ENCODE data around the gene TMEM263. TPM values are rescaled to one million over a fixed set of nuclear protein-coding genes. Genes with fewer than 3 reads are reported as not detected.

Gene TMEM263
- total and polyA plus RNA-seq, 2 of the 13 experiments (the other 11 are each of a cell fraction or from before 2014, with no cell fraction given): 25.9 to 58.6 TPM

DNA sequence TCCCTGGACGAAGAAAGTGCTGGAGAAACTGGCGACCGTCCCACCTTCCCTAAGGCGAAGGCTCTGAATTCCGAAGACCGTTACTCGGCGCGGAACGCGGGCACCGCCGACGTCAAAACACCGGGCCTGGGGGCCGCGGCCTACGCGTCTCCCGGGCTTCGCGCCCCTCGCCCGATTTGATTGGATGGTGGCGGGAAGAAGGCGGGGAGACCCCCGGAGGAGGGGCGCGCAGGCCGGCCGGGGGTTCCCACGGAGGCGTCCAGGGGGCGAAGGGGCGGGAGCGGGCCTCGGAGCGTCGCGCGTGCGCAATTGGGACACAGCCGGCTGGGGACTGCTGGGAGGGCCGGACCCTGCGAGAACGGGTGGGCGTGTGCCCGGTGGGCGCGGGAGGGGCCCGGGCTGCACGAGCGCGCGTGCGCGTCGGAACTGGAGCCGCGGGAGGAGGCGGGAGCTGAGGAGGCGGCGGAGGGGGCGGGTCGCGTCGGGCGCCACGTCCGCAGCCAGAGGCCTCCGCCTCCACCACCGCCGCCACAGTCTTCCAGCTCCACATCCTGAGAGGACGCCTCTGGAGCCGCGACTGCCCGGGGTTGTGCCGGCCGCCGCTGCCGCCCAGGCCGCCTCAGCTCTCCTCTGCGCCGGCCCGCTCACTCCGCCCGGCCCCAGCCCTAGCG, at the start of gene TMEM263 (continued):
- TF ChIP-seq, protein P1, sequence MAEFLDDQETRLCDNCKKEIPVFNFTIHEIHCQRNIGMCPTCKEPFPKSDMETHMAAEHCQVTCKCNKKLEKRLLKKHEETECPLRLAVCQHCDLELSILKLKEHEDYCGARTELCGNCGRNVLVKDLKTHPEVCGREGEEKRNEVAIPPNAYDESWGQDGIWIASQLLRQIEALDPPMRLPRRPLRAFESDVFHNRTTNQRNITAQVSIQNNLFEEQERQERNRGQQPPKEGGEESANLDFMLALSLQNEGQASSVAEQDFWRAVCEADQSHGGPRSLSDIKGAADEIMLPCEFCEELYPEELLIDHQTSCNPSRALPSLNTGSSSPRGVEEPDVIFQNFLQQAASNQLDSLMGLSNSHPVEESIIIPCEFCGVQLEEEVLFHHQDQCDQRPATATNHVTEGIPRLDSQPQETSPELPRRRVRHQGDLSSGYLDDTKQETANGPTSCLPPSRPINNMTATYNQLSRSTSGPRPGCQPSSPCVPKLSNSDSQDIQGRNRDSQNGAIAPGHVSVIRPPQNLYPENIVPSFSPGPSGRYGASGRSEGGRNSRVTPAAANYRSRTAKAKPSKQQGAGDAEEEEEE (CRISPR knock-in tag; IDR thresholded peaks at IDR 0.05; ENCODE audit: borderline replicate concordance): no peak
- TF ChIP-seq, protein P2, sequence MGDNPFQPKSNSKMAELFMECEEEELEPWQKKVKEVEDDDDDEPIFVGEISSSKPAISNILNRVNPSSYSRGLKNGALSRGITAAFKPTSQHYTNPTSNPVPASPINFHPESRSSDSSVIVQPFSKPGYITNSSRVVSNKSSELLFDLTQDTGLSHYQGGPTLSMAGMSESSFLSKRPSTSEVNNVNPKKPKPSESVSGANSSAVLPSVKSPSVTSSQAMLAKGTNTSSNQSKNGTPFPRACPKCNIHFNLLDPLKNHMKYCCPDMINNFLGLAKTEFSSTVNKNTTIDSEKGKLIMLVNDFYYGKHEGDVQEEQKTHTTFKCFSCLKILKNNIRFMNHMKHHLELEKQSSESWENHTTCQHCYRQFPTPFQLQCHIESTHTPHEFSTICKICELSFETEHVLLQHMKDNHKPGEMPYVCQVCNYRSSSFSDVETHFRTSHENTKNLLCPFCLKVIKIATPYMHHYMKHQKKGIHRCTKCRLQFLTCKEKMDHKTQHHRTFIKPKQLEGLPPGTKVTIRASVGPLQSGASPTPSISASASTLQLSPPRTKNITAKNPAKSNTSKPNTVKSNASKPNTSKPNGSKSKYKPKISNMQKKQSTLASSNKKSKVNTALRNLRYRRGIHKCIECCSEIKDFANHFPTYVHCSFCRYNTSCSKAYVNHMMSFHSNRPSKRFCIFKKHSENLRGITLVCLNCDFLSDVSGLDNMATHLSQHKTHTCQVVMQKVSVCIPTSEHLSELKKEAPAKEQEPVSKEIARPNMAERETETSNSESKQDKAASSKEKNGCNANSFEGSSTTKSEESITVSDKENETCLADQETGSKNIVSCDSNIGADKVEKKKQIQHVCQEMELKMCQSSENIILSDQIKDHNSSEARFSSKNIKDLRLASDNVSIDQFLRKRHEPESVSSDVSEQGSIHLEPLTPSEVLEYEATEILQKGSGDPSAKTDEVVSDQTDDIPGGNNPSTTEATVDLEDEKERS (CRISPR knock-in tag; IDR thresholded peaks at IDR 0.05): 0 out of 2 replicates have a peak, but pooled peaks have one; percentile 26
- TF ChIP-seq ZNF660 (CRISPR knock-in tag; IDR thresholded peaks at IDR 0.05; ENCODE audit: borderline replicate concordance, low read depth) (no peak), ZMAT3 (CRISPR knock-in tag; conservative IDR thresholded peaks at IDR 0.05) (peak; percentile 84; the same call in 1 of the 2 replicates), FOXO1 (CRISPR knock-in tag; IDR thresholded peaks at IDR 0.05) (no peak), ARID2 (CRISPR knock-in tag; IDR thresholded peaks at IDR 0.05; ENCODE audit: borderline replicate concordance) (0 out of 2 replicates have a peak, but pooled peaks have one; percentile 2), ARNT2 (CRISPR knock-in tag; IDR thresholded peaks at IDR 0.05; ENCODE audit: low read depth) (peak; percentile 79), ZNF446 (CRISPR knock-in tag; IDR thresholded peaks at IDR 0.05) (peak; percentile 66; the same call in 1 of the 2 replicates), KLF9 (CRISPR knock-in tag; IDR thresholded peaks at IDR 0.05; ENCODE audit: low read depth) (no peak), SYNCRIP (IDR thresholded peaks at IDR 0.05; ENCODE audit: insufficient read depth, low read depth, low read length) (no peak), ZMYM4 (CRISPR knock-in tag; IDR thresholded peaks at IDR 0.05) (peak; percentile 65)
- TF ChIP-seq, protein P3, sequence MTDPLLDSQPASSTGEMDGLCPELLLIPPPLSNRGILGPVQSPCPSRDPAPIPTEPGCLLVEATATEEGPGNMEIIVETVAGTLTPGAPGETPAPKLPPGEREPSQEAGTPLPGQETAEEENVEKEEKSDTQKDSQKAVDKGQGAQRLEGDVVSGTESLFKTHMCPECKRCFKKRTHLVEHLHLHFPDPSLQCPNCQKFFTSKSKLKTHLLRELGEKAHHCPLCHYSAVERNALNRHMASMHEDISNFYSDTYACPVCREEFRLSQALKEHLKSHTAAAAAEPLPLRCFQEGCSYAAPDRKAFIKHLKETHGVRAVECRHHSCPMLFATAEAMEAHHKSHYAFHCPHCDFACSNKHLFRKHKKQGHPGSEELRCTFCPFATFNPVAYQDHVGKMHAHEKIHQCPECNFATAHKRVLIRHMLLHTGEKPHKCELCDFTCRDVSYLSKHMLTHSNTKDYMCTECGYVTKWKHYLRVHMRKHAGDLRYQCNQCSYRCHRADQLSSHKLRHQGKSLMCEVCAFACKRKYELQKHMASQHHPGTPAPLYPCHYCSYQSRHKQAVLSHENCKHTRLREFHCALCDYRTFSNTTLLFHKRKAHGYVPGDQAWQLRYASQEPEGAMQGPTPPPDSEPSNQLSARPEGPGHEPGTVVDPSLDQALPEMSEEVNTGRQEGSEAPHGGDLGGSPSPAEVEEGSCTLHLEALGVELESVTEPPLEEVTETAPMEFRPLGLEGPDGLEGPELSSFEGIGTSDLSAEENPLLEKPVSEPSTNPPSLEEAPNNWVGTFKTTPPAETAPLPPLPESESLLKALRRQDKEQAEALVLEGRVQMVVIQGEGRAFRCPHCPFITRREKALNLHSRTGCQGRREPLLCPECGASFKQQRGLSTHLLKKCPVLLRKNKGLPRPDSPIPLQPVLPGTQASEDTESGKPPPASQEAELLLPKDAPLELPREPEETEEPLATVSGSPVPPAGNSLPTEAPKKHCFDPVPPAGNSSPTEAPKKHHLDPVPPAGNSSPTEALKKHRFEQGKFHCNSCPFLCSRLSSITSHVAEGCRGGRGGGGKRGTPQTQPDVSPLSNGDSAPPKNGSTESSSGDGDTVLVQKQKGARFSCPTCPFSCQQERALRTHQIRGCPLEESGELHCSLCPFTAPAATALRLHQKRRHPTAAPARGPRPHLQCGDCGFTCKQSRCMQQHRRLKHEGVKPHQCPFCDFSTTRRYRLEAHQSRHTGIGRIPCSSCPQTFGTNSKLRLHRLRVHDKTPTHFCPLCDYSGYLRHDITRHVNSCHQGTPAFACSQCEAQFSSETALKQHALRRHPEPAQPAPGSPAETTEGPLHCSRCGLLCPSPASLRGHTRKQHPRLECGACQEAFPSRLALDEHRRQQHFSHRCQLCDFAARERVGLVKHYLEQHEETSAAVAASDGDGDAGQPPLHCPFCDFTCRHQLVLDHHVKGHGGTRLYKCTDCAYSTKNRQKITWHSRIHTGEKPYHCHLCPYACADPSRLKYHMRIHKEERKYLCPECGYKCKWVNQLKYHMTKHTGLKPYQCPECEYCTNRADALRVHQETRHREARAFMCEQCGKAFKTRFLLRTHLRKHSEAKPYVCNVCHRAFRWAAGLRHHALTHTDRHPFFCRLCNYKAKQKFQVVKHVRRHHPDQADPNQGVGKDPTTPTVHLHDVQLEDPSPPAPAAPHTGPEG (CRISPR knock-in tag; IDR thresholded peaks at IDR 0.05): peak; percentile 65; the same call in 1 of the 2 replicates
- TF ChIP-seq, protein P4, sequence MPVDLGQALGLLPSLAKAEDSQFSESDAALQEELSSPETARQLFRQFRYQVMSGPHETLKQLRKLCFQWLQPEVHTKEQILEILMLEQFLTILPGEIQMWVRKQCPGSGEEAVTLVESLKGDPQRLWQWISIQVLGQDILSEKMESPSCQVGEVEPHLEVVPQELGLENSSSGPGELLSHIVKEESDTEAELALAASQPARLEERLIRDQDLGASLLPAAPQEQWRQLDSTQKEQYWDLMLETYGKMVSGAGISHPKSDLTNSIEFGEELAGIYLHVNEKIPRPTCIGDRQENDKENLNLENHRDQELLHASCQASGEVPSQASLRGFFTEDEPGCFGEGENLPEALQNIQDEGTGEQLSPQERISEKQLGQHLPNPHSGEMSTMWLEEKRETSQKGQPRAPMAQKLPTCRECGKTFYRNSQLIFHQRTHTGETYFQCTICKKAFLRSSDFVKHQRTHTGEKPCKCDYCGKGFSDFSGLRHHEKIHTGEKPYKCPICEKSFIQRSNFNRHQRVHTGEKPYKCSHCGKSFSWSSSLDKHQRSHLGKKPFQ (CRISPR knock-in tag; IDR thresholded peaks at IDR 0.05; ENCODE audit: insufficient replicate concordance): peak; percentile 57
- TF ChIP-seq, protein P5, sequence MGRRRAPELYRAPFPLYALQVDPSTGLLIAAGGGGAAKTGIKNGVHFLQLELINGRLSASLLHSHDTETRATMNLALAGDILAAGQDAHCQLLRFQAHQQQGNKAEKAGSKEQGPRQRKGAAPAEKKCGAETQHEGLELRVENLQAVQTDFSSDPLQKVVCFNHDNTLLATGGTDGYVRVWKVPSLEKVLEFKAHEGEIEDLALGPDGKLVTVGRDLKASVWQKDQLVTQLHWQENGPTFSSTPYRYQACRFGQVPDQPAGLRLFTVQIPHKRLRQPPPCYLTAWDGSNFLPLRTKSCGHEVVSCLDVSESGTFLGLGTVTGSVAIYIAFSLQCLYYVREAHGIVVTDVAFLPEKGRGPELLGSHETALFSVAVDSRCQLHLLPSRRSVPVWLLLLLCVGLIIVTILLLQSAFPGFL (CRISPR knock-in tag; IDR thresholded peaks at IDR 0.05): peak; percentile 26; the same call in 1 of the 2 replicates
